GM12874 (cell line): ENCODE results near the gene RFX2.

Experiments
- CTCF ChIP-seq: IDR thresholded peaks from 2 replicates; pipeline ENCODE4 v1.5.1; 2011; ENCODE audit warnings: low read depth, mild to moderate bottlenecking, control low read depth, low read length, moderate library complexity; ENCODE audit not compliant: insufficient read depth

The RFX2 gene

GRCh38 chr19:6023936-6024335, 86.4 kb downstream of the RFX2 start:
- TF ChIP-seq CTCF, result no peak

- no peak for TF ChIP-seq CTCF
Observed at GRCh38 chr19:6023085-6023682, 87.1 kb downstream of the RFX2 start.

- no peak for TF ChIP-seq CTCF
Observed at GRCh38 chr19:6022570-6023064, 87.7 kb downstream of the RFX2 start.

- peak; percentile 77 for TF ChIP-seq CTCF
Observed at GRCh38 chr19:6021878-6022569, 88.3 kb downstream of the RFX2 start.

- TF ChIP-seq CTCF, result no peak
Observed at GRCh38 chr19:6020972-6021805, 89.1 kb downstream of the RFX2 start.

GRCh38 chr19:6020166-6020882, 90.0 kb downstream of the RFX2 start:
- no peak for TF ChIP-seq CTCF

GRCh38 chr19:6018786-6019185, 91.5 kb downstream of the RFX2 start:
- TF ChIP-seq CTCF, result peak; percentile 28; the same call in 1 of the 2 replicates
